ENCODE data around the gene EYS.

- no peak for TF ChIP-seq CTCF (conservative IDR thresholded peaks at IDR 0.05; ENCODE audit: low read length)
- TF ChIP-seq EZH2phosphoT487 (IDR thresholded peaks at IDR 0.05; ENCODE audit: borderline replicate concordance) = no peak
Measured at GRCh38 chr6:64672651-64673050, 1034.4 kb downstream of the EYS start.

All from Loucy (cell line).